ENCODE measurements around the gene DCDC2C.

The DCDC2C gene

DNA sequence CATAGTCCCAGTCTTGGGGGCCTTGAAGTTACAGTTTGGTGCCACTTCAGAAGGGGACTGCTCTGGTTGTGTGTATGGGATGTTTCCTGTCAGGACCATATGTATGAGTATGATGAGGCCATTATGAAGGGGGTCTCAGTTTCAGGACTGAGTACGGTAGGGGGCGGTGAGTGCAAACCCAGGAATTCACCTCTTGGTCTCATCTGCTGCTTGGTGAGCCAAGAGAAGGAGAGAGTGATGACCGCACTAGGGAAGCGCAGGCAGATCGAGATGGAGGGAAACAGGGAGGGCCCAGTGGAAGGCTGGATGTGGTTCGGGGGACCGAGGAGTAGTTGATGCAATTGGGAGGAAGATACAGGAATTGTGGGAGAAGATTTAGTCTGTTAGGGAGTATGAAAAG is 28.5 kb downstream of the DCDC2C start:
- no peak overlapping the region for H3K4me3 ChIP-seq (ENCODE audit: insufficient read depth in 1 of 2, low read depth in 1 of 2, low read length in 2 of 2)
- H3K9me3 ChIP-seq (ENCODE audit: control insufficient read depth, low read length) = no peaks in the 10 kb centered on the region
- H3K4me1 ChIP-seq (ENCODE audit: control insufficient read depth, insufficient read depth, low read depth, low read length) = no peaks in the 10 kb centered on the region
- no peak overlapping the region for H2BK5ac ChIP-seq (ENCODE audit: low read depth, low read length, poor library complexity, severe bottlenecking)
- no peak overlapping the region for H2BK12ac ChIP-seq (ENCODE audit: low read length in 2 of 2)
- no peak overlapping the region for H2AFZ ChIP-seq (ENCODE audit: low read depth, low read length)
- no peaks in the 10 kb centered on the region for H3K36me3 ChIP-seq (ENCODE audit: control insufficient read depth in 1 of 2, insufficient read depth in 2 of 2, low read depth in 1 of 2, low read length in 2 of 2)
- no peak overlapping the region for H3K27ac ChIP-seq (ENCODE audit: low read length, poor library complexity, severe bottlenecking)
- no peak overlapping the region for H2AK5ac ChIP-seq (ENCODE audit: low read length, severe bottlenecking)
- no peak overlapping the region for H3K9ac ChIP-seq (ENCODE audit: low read length)
- H4K8ac ChIP-seq (ENCODE audit: low read length) = no peak overlapping the region
- no peaks in the 10 kb centered on the region for H3K79me1 ChIP-seq (replicated peaks; ENCODE audit: low read length, poor library complexity, severe bottlenecking)
- no peak overlapping the region for H3K4me2 ChIP-seq (ENCODE audit: low read length, poor library complexity, severe bottlenecking)
- no peak overlapping the region for H3K4ac ChIP-seq (ENCODE audit: low read depth in 1 of 2, low read length in 2 of 2)
- H3K14ac ChIP-seq (ENCODE audit: low read length in 2 of 2) = no peak overlapping the region
- H4K91ac ChIP-seq (ENCODE audit: low read length) = no peak overlapping the region
- peaks cover 3 to 52% of the 10 kb centered on the region in 2 experiments for H3K27me3 ChIP-seq (ENCODE audit: control insufficient read depth in 1 of 2, insufficient read depth in 1 of 2, low read length in 2 of 2)
- H2BK120ac ChIP-seq (ENCODE audit: low read depth, low read length) = no peak overlapping the region
- DNase-seq = no peak
- H3K23ac ChIP-seq (ENCODE audit: low read length in 2 of 2) = no peak overlapping the region
- no peak overlapping the region for H3K18ac ChIP-seq (ENCODE audit: low read depth in 1 of 2, low read length in 2 of 2)
- 88% methylated on average over 7 of the region's 7 CpGs for WGBS
- no peak overlapping the region for H2BK15ac ChIP-seq (ENCODE audit: low read depth, poor library complexity, severe bottlenecking)

- Histone ChIP-seq H3K4me3 (ENCODE audit: insufficient read depth in 1 of 2, low read depth in 1 of 2, low read length in 2 of 2) (no peak overlapping the region), H2BK120ac (ENCODE audit: low read depth, low read length) (no peak overlapping the region), H3K9ac (ENCODE audit: low read length) (no peak overlapping the region), H3K27me3 (ENCODE audit: control insufficient read depth in 1 of 2, insufficient read depth in 1 of 2, low read length in 2 of 2) (peaks cover 3 to 33% of the 10 kb centered on the region in 2 experiments), H3K4me1 (ENCODE audit: control insufficient read depth, insufficient read depth, low read depth, low read length) (no peaks in the 10 kb centered on the region), H3K14ac (ENCODE audit: low read length in 2 of 2) (no peak overlapping the region), H3K18ac (ENCODE audit: low read depth in 1 of 2, low read length in 2 of 2) (no peak overlapping the region), H2BK12ac (ENCODE audit: low read length in 2 of 2) (no peak overlapping the region), H3K4ac (ENCODE audit: low read depth in 1 of 2, low read length in 2 of 2) (no peak overlapping the region), H3K4me2 (ENCODE audit: low read length, poor library complexity, severe bottlenecking) (no peak overlapping the region), H3K9me3 (ENCODE audit: control insufficient read depth, low read length) (no peaks in the 10 kb centered on the region), H4K8ac (ENCODE audit: low read length) (no peak overlapping the region), H2AK5ac (ENCODE audit: low read length, severe bottlenecking) (no peak overlapping the region), H4K91ac (ENCODE audit: low read length) (no peak overlapping the region), H3K79me1 (replicated peaks; ENCODE audit: low read length, poor library complexity, severe bottlenecking) (no peaks in the 10 kb centered on the region), H3K36me3 (ENCODE audit: control insufficient read depth in 1 of 2, insufficient read depth in 2 of 2, low read depth in 1 of 2, low read length in 2 of 2) (no peaks in the 10 kb centered on the region), H3K23ac (ENCODE audit: low read length in 2 of 2) (no peak overlapping the region), H3K27ac (ENCODE audit: low read length, poor library complexity, severe bottlenecking) (no peak overlapping the region), H2BK5ac (ENCODE audit: low read depth, low read length, poor library complexity, severe bottlenecking) (no peak overlapping the region), H2AFZ (ENCODE audit: low read depth, low read length) (no peak overlapping the region), H2BK15ac (ENCODE audit: low read depth, poor library complexity, severe bottlenecking) (no peak overlapping the region)
- no peak for DNase-seq
- WGBS = 62% methylated on average over 7 of the region's 7 CpGs
Measured at GRCh38 chr2:3736112-3736511, 32.7 kb downstream of the DCDC2C start.

GRCh38 chr2:3737128-3737527 is 33.8 kb downstream of the DCDC2C start:
- DNase-seq = no peak
- Histone ChIP-seq H3K27me3 (ENCODE audit: control insufficient read depth in 1 of 2, insufficient read depth in 1 of 2, low read length in 2 of 2) (peaks cover 3 to 31% of the 10 kb centered on the region in 2 experiments), H3K23ac (ENCODE audit: low read length in 2 of 2) (no peak overlapping the region), H2BK12ac (ENCODE audit: low read length in 2 of 2) (no peak overlapping the region), H3K4me3 (ENCODE audit: insufficient read depth in 1 of 2, low read depth in 1 of 2, low read length in 2 of 2) (no peak overlapping the region), H2AK5ac (ENCODE audit: low read length, severe bottlenecking) (no peak overlapping the region), H2BK5ac (ENCODE audit: low read depth, low read length, poor library complexity, severe bottlenecking) (no peak overlapping the region), H3K79me1 (replicated peaks; ENCODE audit: low read length, poor library complexity, severe bottlenecking) (no peaks in the 10 kb centered on the region), H3K27ac (ENCODE audit: low read length, poor library complexity, severe bottlenecking) (no peak overlapping the region), H3K4ac (ENCODE audit: low read depth in 1 of 2, low read length in 2 of 2) (no peak overlapping the region), H3K4me1 (ENCODE audit: control insufficient read depth, insufficient read depth, low read depth, low read length) (no peaks in the 10 kb centered on the region), H3K14ac (ENCODE audit: low read length in 2 of 2) (no peak overlapping the region), H2BK15ac (ENCODE audit: low read depth, poor library complexity, severe bottlenecking) (no peak overlapping the region), H3K36me3 (ENCODE audit: control insufficient read depth in 1 of 2, insufficient read depth in 2 of 2, low read depth in 1 of 2, low read length in 2 of 2) (no peaks in the 10 kb centered on the region), H2BK120ac (ENCODE audit: low read depth, low read length) (no peak overlapping the region), H3K9me3 (ENCODE audit: control insufficient read depth, low read length) (no peaks in the 10 kb centered on the region), H4K91ac (ENCODE audit: low read length) (no peak overlapping the region), H4K8ac (ENCODE audit: low read length) (no peak overlapping the region), H3K4me2 (ENCODE audit: low read length, poor library complexity, severe bottlenecking) (no peak overlapping the region), H2AFZ (ENCODE audit: low read depth, low read length) (no peak overlapping the region), H3K18ac (ENCODE audit: low read depth in 1 of 2, low read length in 2 of 2) (no peak overlapping the region), H3K9ac (ENCODE audit: low read length) (no peak overlapping the region)
- WGBS = 66% methylated on average over 8 of the region's 9 CpGs

GRCh38 chr2:3738454-3738853 is 35.1 kb downstream of the DCDC2C start:
- Histone ChIP-seq H4K8ac (ENCODE audit: low read length) (no peak overlapping the region), H3K27me3 (ENCODE audit: control insufficient read depth in 1 of 2, insufficient read depth in 1 of 2, low read length in 2 of 2) (peaks cover 3 to 29% of the 10 kb centered on the region in 2 experiments), H3K4me1 (ENCODE audit: control insufficient read depth, insufficient read depth, low read depth, low read length) (no peaks in the 10 kb centered on the region), H3K36me3 (ENCODE audit: control insufficient read depth in 1 of 2, insufficient read depth in 2 of 2, low read depth in 1 of 2, low read length in 2 of 2) (no peaks in the 10 kb centered on the region), H3K9me3 (ENCODE audit: control insufficient read depth, low read length) (no peaks in the 10 kb centered on the region), H2AFZ (ENCODE audit: low read depth, low read length) (no peak overlapping the region), H2AK5ac (ENCODE audit: low read length, severe bottlenecking) (no peak overlapping the region), H3K79me1 (replicated peaks; ENCODE audit: low read length, poor library complexity, severe bottlenecking) (no peaks in the 10 kb centered on the region), H3K14ac (ENCODE audit: low read length in 2 of 2) (no peak overlapping the region), H3K18ac (ENCODE audit: low read depth in 1 of 2, low read length in 2 of 2) (no peak overlapping the region), H3K27ac (ENCODE audit: low read length, poor library complexity, severe bottlenecking) (no peak overlapping the region), H2BK5ac (ENCODE audit: low read depth, low read length, poor library complexity, severe bottlenecking) (no peak overlapping the region), H3K4me2 (ENCODE audit: low read length, poor library complexity, severe bottlenecking) (no peak overlapping the region), H3K4ac (ENCODE audit: low read depth in 1 of 2, low read length in 2 of 2) (no peak overlapping the region), H3K23ac (ENCODE audit: low read length in 2 of 2) (no peak overlapping the region), H2BK15ac (ENCODE audit: low read depth, poor library complexity, severe bottlenecking) (no peak overlapping the region), H4K91ac (ENCODE audit: low read length) (no peak overlapping the region), H2BK12ac (ENCODE audit: low read length in 2 of 2) (no peak overlapping the region), H3K4me3 (ENCODE audit: insufficient read depth in 1 of 2, low read depth in 1 of 2, low read length in 2 of 2) (no peak overlapping the region), H3K9ac (ENCODE audit: low read length) (no peak overlapping the region), H2BK120ac (ENCODE audit: low read depth, low read length) (no peak overlapping the region)
- peak; percentile 1 for DNase-seq
- WGBS = no CpG with 5 or more reads among the region's 3 CpGs

Measured in mesenchymal stem cell (in vitro differentiated cells and primary cell).